Measurements from ENCODE around the gene PYCARD.

- TF ChIP-seq CTCF (IDR thresholded peaks at IDR 0.05; ENCODE audit: poor library complexity): no peak
- TF ChIP-seq EZH2 (IDR thresholded peaks at IDR 0.05; ENCODE audit: borderline replicate concordance): no peak
- no peak for TF ChIP-seq EZH2phosphoT487 (IDR thresholded peaks at IDR 0.05; ENCODE audit: low read depth, severe bottlenecking, unreplicated experiment)
Measured at GRCh38 chr16:31194898-31195297, 7.7 kb downstream of the PYCARD start.
